GM12865 (cell line): ENCODE data around the gene HSP90AB1.
A peak's percentile ranks its signal among the peaks of the same experiment; 100 is the strongest.

ENCODE experiments used
- DNase-seq: peaks from one replicate; pipeline ENCODE4 v3.0.0; 2010; ENCODE audit warnings: low read depth
- H3K4me3 ChIP-seq: 2 replicates; pipeline ENCODE4 v1.5.1; 2011; ENCODE audit warnings: mild to moderate bottlenecking, low read depth, low read length, control low read depth
- TF ChIP-seq, protein P1 (sequence below): IDR thresholded peaks from 2 replicates; pipeline ENCODE4 v1.5.1; 2011; ENCODE audit warnings: low read length, control low read depth, low read depth, inconsistent platforms; ENCODE audit not compliant: insufficient read depth; ENCODE audit errors: missing control alignments

HSP90AB1 gene

DNA sequence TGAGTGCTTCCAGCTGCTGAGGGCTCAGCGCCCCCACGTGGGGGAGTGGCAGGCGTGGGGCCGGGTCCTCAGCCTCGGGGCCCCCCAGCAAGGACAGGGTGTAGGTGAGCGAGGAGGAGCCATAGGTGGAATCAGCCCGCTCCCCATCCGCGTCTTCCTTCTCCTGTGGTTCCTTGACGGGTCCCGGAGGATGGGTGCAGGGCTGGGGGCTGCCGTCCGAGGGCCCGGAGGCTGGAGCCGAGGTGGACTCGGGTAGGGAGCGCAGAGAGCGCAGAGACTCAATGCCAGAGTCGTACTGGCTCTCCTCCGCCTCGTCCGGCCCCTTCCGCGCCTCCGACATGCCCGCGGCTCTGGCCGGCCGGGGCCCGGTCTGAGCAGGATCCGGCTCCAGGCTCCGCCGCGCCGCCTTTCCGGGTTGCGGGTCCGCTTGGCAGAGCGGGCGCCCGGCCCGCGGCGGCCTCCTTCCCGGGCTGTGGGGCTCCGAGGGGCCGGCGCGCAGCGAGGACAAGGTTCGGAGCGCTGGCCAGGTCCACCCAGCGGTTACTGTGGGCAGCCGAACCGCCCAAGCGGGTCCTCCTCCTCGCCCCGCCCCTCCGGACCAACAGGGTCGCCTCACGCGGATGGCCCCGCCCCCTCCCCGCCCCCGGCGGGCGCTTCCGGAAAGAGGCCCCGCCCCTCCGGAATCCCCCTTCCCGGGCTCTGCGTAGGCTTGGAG is 18.3 kb downstream of the HSP90AB1 start, which contains the start of gene NFKBIE:
Gene NFKBIE (minus strand): TSS at position 545 of the 715 bp plus-strand sequence. CDS start 205 bp downstream, at position 340.
- TF ChIP-seq, protein P1, sequence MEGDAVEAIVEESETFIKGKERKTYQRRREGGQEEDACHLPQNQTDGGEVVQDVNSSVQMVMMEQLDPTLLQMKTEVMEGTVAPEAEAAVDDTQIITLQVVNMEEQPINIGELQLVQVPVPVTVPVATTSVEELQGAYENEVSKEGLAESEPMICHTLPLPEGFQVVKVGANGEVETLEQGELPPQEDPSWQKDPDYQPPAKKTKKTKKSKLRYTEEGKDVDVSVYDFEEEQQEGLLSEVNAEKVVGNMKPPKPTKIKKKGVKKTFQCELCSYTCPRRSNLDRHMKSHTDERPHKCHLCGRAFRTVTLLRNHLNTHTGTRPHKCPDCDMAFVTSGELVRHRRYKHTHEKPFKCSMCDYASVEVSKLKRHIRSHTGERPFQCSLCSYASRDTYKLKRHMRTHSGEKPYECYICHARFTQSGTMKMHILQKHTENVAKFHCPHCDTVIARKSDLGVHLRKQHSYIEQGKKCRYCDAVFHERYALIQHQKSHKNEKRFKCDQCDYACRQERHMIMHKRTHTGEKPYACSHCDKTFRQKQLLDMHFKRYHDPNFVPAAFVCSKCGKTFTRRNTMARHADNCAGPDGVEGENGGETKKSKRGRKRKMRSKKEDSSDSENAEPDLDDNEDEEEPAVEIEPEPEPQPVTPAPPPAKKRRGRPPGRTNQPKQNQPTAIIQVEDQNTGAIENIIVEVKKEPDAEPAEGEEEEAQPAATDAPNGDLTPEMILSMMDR, result peak; percentile 45
- DNase-seq, result peak; percentile 92
- peak within 1 kb of the TSS; percentile 95 for H3K4me3 ChIP-seq

GRCh38 chr6:44265722-44266233 is 18.9 kb downstream of the HSP90AB1 start:
- TF ChIP-seq, protein P1, result no peak
- H3K4me3 ChIP-seq, result peak overlapping the region; percentile 36
- DNase-seq, result no peak

DNA sequence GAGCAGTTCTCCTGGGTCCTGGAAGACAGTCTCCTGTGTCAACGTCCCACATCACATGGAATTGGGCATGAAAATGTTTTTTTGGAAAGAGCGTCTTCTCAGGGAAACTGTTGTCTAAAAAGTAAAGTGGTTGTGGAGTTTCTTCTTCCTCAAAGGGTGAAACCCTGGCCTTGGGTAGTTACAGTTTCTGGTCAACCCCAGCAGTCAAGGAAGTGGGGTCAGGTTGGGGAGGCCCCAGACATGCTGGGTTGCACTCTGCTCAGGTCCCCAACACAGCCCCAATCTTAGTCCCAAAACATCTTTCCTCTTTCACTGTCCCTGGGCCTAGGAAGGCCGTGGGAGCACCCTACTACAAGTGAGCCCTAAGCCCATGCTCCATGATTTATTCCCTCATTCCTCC is 19.4 kb downstream of the HSP90AB1 start:
- peak; percentile 82 for DNase-seq
- TF ChIP-seq, protein P1, result no peak
- H3K4me3 ChIP-seq, result peak overlapping the region; percentile 36

DNA sequence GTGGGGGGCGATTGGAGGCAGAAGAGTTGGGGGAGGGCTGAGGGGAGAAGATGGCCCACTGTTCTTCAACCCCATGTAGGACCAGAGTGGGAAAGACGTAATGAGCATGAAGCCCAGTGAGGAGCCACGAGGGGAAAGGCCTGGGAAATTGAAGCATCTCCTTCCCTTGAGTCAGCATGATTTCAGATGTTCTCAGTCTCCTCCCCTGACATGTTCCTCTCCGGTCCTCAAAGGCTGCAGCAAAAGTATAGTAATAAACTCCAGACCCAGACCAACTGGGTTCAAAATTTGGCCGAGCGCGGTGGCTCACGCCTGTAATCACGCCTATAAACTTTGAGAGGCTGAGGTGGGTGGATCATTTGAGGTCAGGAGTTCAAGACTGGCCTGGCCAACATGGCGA is 20.4 kb downstream of the HSP90AB1 start:
- TF ChIP-seq, protein P1, result no peak
- DNase-seq, result no peak

GRCh38 chr6:44268095-44268628 is 21.3 kb downstream of the HSP90AB1 start:
- DNase-seq, result peak; percentile 73
- no peak overlapping the region for H3K4me3 ChIP-seq
- TF ChIP-seq, protein P1, result peak; percentile 95

More for the DNA sequence above, 20.4 kb downstream of the HSP90AB1 start:
- no peak overlapping the region for H3K4me3 ChIP-seq

- DNase-seq, result no peak
- TF ChIP-seq, protein P1, result no peak
- no peak overlapping the region for H3K4me3 ChIP-seq
Observed at GRCh38 chr6:44269178-44269920, 22.4 kb downstream of the HSP90AB1 start.
